GM18499 (cell line): Measurements from ENCODE around the gene FZD8.

Source experiments
- ATAC-seq: cut with Tn5 transposase; IDR thresholded peaks from one replicate; pipeline ENCODE4 v1.9.1; 2021; ENCODE audit warnings: moderate number of reproducible peaks; ENCODE audit not compliant: insufficient read depth, unreplicated experiment

FZD8 gene

GRCh38 chr10:35607475-35608327, 34.4 kb downstream of the FZD8 start:
- no peak for ATAC-seq

GRCh38 chr10:35606430-35606829, 35.7 kb downstream of the FZD8 start:
- ATAC-seq = no peak

- no peak for ATAC-seq
Observed at GRCh38 chr10:35605191-35605590, 36.9 kb downstream of the FZD8 start, which contains the start of gene GJD4. Gene GJD4, plus strand, starts transcription at chr10:35605341. Its CDS starts 227 bp downstream, at chr10:35605568.

DNA sequence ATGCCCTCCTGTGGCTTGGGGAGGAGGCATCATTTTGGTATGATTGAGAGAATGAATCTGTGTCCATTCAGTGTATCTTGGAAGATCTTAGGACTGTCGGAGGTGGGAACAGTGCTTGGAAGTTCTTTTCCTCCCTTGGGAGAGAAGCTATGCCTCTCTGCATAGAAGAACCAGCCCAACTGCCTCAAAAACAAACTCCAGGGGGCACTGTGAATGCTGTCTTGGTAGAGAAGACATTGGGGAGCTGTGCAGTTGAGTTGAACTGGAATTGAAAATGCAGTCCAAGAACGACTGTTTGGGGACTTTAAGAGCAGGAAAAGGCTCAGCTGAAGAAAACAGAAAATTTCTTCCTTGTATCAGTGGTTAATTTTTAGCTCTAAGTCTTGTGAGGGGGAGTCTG, 41.9 kb downstream of the FZD8 start:
- no peak for ATAC-seq

DNA sequence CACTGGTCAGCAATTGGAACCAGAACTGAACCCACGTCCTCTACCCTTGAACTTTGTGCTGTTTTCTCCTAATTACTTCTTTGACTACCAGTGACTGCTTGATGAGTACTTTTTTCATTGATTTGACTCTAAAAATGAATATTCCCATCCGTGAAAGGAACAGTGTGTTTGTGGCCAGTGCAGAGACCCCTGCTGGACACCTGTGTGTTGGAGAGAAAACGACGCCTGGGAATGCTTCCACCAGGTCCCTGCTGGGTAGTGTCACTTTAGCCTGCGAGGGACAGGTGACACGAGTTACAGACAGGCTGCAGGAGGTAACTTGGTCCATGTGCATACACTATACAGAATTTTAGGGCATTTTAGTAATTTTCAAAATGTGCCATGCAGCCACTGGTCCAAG, 43.7 kb downstream of the FZD8 start:
- no peak for ATAC-seq

DNA sequence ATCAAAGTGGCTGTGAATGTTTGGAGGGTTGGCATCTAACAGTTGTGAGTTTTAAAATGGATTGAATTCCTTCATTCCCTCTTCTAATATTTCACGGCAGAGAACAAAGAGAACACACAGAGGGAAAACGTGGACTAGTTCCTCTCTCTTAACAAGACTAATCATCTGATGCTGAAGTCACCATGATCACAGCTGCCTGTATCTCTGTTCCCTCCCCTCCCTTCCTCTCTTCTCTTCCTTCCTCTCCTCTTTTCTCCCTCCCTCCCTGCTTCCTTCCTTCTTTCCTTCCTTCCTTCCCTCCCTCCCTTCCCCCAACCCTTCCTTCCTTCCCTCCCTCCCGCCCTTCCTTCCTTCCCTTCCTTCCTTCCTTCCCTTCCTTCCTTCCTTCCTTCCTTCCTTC, 47.0 kb downstream of the FZD8 start:
- no peak for ATAC-seq

DNA sequence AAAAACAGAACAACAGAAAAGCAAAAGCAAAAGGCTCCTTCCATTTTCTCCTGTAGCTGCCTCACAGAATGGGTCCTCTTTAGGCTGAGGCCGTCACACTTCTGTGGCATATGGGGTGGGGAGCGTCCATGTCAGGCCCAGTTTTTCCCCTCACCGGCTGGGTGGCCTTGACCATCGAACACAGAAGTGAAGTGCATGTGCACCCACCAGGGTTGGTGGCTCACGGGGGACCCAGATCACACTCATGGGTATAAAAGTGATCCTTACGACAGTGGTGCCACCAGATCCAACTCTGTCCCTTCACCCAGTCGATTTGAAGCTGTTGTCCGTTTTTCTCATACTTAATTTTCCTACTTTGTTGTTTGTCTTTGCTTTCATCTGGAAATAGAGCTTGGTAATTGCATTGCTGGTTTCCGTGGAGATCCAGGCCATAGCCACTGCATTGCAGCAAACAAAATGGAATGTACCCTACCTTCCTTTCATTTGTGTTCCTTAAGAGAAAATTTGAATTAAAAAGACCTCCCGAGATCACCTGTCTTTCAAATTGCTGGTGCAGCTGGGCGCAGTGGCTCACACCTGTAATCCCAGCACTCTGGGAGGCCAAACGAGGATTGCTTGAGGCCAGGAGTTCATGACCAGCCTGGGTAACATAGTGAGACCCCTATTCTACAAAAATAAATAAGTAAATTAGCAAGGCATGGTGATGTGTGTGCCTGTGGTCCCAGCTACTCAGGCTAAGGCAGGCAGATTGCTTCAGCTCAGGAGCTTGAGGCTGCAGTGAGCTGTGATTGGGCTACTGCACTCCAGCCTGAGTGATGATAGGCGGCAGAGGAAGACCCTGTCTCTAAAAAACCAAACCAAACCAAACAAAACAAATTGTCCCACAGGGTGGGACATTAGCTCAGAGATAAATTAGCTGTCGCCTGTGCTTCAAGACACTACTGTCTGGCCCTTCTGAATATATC, 47.7 kb downstream of the FZD8 start:
- no peak for ATAC-seq

DNA sequence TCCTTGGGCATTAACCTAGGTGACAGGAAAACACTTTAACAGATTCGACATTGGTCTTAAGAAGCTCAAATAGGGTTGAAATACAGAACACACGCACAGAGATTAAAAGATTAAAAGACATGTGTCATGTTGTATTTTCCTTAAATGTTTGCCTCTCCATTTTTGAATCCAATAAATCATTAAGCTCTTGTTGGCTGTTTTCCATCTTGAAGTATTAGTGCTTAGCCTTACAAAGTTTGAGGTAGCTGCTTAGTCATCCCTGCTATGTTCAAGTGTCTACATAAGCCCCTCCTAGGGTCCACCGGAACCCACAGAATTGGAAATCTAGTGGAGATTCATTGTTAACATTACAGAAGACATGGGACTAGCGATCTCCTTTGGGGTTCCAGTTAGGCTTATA, 49.7 kb downstream of the FZD8 start:
- no peak for ATAC-seq

DNA sequence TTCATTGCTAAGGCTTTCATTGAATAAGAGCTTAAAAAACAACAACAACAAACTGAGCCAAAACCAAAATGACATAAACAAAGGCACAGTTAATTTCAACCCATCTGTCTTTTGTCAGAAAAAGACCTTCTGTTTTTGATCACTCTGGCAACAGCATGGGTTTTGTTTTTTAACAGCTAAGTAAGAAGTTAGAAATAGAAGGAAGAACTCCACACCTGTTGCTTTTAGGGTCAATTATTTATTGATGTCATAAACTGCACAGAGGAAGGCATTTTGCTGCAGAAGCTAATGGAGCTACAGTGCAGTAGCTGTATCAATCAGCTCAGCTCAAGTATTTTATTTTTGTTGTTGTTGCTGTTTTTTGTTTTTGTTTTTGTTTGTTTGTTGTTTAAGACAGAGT, 53.3 kb downstream of the FZD8 start:
- no peak for ATAC-seq
